ENCODE results near the gene CITED2.
A peak's percentile ranks its signal among the peaks of the same experiment; 100 is the strongest.

The CITED2 gene

GRCh38 chr6:139394027-139394649 lies 19.7 kb upstream of the CITED2 start:
- TF ChIP-seq, protein P1, sequence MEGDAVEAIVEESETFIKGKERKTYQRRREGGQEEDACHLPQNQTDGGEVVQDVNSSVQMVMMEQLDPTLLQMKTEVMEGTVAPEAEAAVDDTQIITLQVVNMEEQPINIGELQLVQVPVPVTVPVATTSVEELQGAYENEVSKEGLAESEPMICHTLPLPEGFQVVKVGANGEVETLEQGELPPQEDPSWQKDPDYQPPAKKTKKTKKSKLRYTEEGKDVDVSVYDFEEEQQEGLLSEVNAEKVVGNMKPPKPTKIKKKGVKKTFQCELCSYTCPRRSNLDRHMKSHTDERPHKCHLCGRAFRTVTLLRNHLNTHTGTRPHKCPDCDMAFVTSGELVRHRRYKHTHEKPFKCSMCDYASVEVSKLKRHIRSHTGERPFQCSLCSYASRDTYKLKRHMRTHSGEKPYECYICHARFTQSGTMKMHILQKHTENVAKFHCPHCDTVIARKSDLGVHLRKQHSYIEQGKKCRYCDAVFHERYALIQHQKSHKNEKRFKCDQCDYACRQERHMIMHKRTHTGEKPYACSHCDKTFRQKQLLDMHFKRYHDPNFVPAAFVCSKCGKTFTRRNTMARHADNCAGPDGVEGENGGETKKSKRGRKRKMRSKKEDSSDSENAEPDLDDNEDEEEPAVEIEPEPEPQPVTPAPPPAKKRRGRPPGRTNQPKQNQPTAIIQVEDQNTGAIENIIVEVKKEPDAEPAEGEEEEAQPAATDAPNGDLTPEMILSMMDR (conservative IDR thresholded peaks at IDR 0.05; ENCODE audit: low read length): no peak
- DNase-seq (ENCODE audit: low read depth): no peak

DNA sequence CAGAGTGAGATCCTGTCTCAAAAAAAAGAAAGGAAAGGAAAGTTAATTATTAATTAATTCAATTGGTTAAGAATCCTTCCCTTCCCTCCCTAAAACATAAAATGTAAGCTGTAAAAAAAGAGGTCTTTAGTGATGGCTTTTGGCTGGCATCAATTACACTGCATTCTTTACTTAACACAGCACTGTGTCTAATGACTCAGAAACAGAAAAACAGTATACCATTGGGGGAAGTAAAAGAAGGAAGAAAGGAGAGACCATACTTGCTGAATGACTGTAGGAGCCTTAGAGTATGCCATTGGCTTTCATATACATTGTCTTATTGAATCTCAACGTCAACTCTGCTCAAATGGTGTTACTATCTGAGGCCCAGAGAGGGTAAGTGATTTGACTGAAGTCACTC lies 18.3 kb upstream of the CITED2 start:
- no peak overlapping the region for H3K4me3 ChIP-seq (ENCODE audit: low read length)
- TF ChIP-seq, protein P1 (conservative IDR thresholded peaks at IDR 0.05; ENCODE audit: low read length): no peak
- DNase-seq (ENCODE audit: low read depth): peak; percentile 59

More at GRCh38 chr6:139394027-139394649, 19.7 kb upstream of the CITED2 start:
- H3K4me3 ChIP-seq (ENCODE audit: low read length): no peak overlapping the region

DNA sequence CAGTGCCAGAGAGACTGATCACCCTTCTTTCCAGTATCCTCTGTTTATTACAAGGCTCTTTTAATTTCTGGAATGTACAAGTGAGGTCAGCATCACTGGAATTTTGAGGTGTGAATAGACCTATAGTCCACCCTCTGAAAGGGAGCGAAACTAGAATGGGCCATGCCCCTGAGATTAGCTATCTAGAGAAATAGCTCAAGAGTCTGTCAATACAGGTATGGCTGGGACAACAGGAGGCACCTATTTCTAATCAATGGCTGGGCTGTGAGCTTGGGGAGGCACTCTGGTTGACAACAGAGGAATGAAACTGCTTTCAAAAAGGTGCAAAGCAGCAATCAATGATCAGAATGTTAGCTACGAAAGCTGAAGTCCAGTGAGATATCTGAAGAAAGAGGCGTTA lies 17.3 kb upstream of the CITED2 start:
- H3K4me3 ChIP-seq (ENCODE audit: low read length): no peak overlapping the region
- TF ChIP-seq, protein P1 (conservative IDR thresholded peaks at IDR 0.05; ENCODE audit: low read length): no peak
- DNase-seq (ENCODE audit: low read depth): no peak

- TF ChIP-seq, protein P1 (conservative IDR thresholded peaks at IDR 0.05; ENCODE audit: low read length): no peak
- no peak for DNase-seq (ENCODE audit: low read depth)
- no peak overlapping the region for H3K4me3 ChIP-seq (ENCODE audit: low read length)
These were observed 16.0 kb upstream of the CITED2 start for GRCh38 chr6:139390447-139390846.

- DNase-seq (ENCODE audit: low read depth): no peak
- TF ChIP-seq, protein P1 (conservative IDR thresholded peaks at IDR 0.05; ENCODE audit: low read length): no peak
- H3K4me3 ChIP-seq (ENCODE audit: low read length): no peak overlapping the region
These were observed 13.9 kb upstream of the CITED2 start for GRCh38 chr6:139388384-139388783.

GRCh38 chr6:139386404-139386803 lies 12.0 kb upstream of the CITED2 start:
- TF ChIP-seq, protein P1 (conservative IDR thresholded peaks at IDR 0.05; ENCODE audit: low read length): no peak
- no peak overlapping the region for H3K4me3 ChIP-seq (ENCODE audit: low read length)
- no peak for DNase-seq (ENCODE audit: low read depth)

- TF ChIP-seq, protein P1 (conservative IDR thresholded peaks at IDR 0.05; ENCODE audit: low read length): no peak
- peak; percentile 42 for DNase-seq (ENCODE audit: low read depth)
- no peak overlapping the region for H3K4me3 ChIP-seq (ENCODE audit: low read length)
These were observed 6.9 kb upstream of the CITED2 start for GRCh38 chr6:139381216-139381865.

Measured in AG10803 (cell line).